ENCODE data around the gene CA10. TPM values are rescaled to one million over a fixed set of nuclear protein-coding genes. Genes with fewer than 3 reads are reported as not detected.

Gene CA10
- total RNA-seq, 2 experiments from 2014 or later = not detected

- DNase-seq (no peak), ATAC-seq (no peak)
- CTCF ChIA-PET = no interaction called here
- no peak overlapping the region for H3K27ac Mint-ChIP-seq
- POLR2A ChIA-PET = no interaction called here
- H3K4me1 Mint-ChIP-seq (ENCODE audit: low read depth) = no peaks in the 10 kb centered on the region
- no peaks in the 10 kb centered on the region for H3K9me3 Mint-ChIP-seq (ENCODE audit: insufficient read depth)
- H3K27me3 Mint-ChIP-seq (ENCODE audit: low read depth) = peaks cover 2% of the 10 kb centered on the region
- H3K36me3 Mint-ChIP-seq (ENCODE audit: low read depth) = no peaks in the 10 kb centered on the region
- H3K4me3 Mint-ChIP-seq = no peak overlapping the region
Observed at GRCh38 chr17:51613255-51613654, 545.3 kb downstream of the CA10 start.

GRCh38 chr17:51612692-51613091 is 545.8 kb downstream of the CA10 start:
- H3K27me3 Mint-ChIP-seq (ENCODE audit: low read depth) = no peaks in the 10 kb centered on the region
- DNase-seq (no peak), ATAC-seq (no peak)
- H3K27ac Mint-ChIP-seq = no peak overlapping the region
- no peak overlapping the region for H3K4me3 Mint-ChIP-seq
- H3K4me1 Mint-ChIP-seq (ENCODE audit: low read depth) = no peaks in the 10 kb centered on the region
- no peaks in the 10 kb centered on the region for H3K36me3 Mint-ChIP-seq (ENCODE audit: low read depth)
- POLR2A ChIA-PET = no interaction called here
- H3K9me3 Mint-ChIP-seq (ENCODE audit: insufficient read depth) = no peaks in the 10 kb centered on the region
- CTCF ChIA-PET = no interaction called here

- no peaks in the 10 kb centered on the region for H3K4me1 Mint-ChIP-seq (ENCODE audit: low read depth)
- ATAC-seq (no peak), DNase-seq (no peak)
Observed at GRCh38 chr17:51611585-51611984, 546.9 kb downstream of the CA10 start.

GRCh38 chr17:51610834-51611233 is 547.7 kb downstream of the CA10 start:
- Mint-ChIP-seq H3K4me1 (ENCODE audit: low read depth) (no peaks in the 10 kb centered on the region), H3K4me3 (no peak overlapping the region), H3K27ac (no peak overlapping the region), H3K9me3 (ENCODE audit: insufficient read depth) (no peaks in the 10 kb centered on the region), H3K27me3 (ENCODE audit: low read depth) (peaks cover 2% of the 10 kb centered on the region), H3K36me3 (ENCODE audit: low read depth) (no peaks in the 10 kb centered on the region)
- POLR2A ChIA-PET = no interaction called here
- DNase-seq (no peak), ATAC-seq (no peak)
- CTCF ChIA-PET = no interaction called here

More at GRCh38 chr17:51611585-51611984, 546.9 kb downstream of the CA10 start:
- Mint-ChIP-seq H3K9me3 (ENCODE audit: insufficient read depth) (no peaks in the 10 kb centered on the region), H3K27ac (no peak overlapping the region), H3K36me3 (ENCODE audit: low read depth) (no peaks in the 10 kb centered on the region), H3K27me3 (ENCODE audit: low read depth) (peaks cover 2% of the 10 kb centered on the region), H3K4me3 (no peak overlapping the region)
- CTCF ChIA-PET = no interaction called here
- POLR2A ChIA-PET = no interaction called here

- Mint-ChIP-seq H3K4me1 (ENCODE audit: low read depth) (no peaks in the 10 kb centered on the region), H3K27me3 (ENCODE audit: low read depth) (peaks cover 2% of the 10 kb centered on the region), H3K9me3 (ENCODE audit: insufficient read depth) (no peaks in the 10 kb centered on the region), H3K36me3 (ENCODE audit: low read depth) (no peaks in the 10 kb centered on the region), H3K4me3 (no peak overlapping the region), H3K27ac (no peak overlapping the region)
- no peak for ATAC-seq
- ChIA-PET CTCF (no interaction called here), POLR2A (no interaction called here)
- no peak for DNase-seq
Observed at GRCh38 chr17:51610155-51610554, 548.4 kb downstream of the CA10 start.

GRCh38 chr17:51608251-51608933 is 550.1 kb downstream of the CA10 start:
- H3K9me3 Mint-ChIP-seq (ENCODE audit: insufficient read depth) = no peaks in the 10 kb centered on the region
- ATAC-seq (no peak), DNase-seq (no peak)
- no peaks in the 10 kb centered on the region for H3K36me3 Mint-ChIP-seq (ENCODE audit: low read depth)
- no peak overlapping the region for H3K27ac Mint-ChIP-seq
- ChIA-PET CTCF (no interaction called here), POLR2A (no interaction called here)
- no peak overlapping the region for H3K4me3 Mint-ChIP-seq
- peaks cover 2% of the 10 kb centered on the region for H3K27me3 Mint-ChIP-seq (ENCODE audit: low read depth)
- no peaks in the 10 kb centered on the region for H3K4me1 Mint-ChIP-seq (ENCODE audit: low read depth)

GRCh38 chr17:51607512-51607911 is 551.0 kb downstream of the CA10 start:
- peaks cover 2% of the 10 kb centered on the region for H3K27me3 Mint-ChIP-seq (ENCODE audit: low read depth)
- ChIA-PET POLR2A (no interaction called here), CTCF (no interaction called here)
- H3K4me3 Mint-ChIP-seq = no peak overlapping the region
- DNase-seq = no peak
- no peak for ATAC-seq
- H3K36me3 Mint-ChIP-seq (ENCODE audit: low read depth) = no peaks in the 10 kb centered on the region
- no peaks in the 10 kb centered on the region for H3K4me1 Mint-ChIP-seq (ENCODE audit: low read depth)
- no peaks in the 10 kb centered on the region for H3K9me3 Mint-ChIP-seq (ENCODE audit: insufficient read depth)
- H3K27ac Mint-ChIP-seq = no peak overlapping the region

GRCh38 chr17:51604299-51605020 is 554.1 kb downstream of the CA10 start:
- Mint-ChIP-seq H3K36me3 (ENCODE audit: low read depth) (no peaks in the 10 kb centered on the region), H3K27me3 (ENCODE audit: low read depth) (peaks cover 2% of the 10 kb centered on the region), H3K4me1 (ENCODE audit: low read depth) (no peaks in the 10 kb centered on the region), H3K9me3 (ENCODE audit: insufficient read depth) (no peaks in the 10 kb centered on the region), H3K27ac (no peak overlapping the region), H3K4me3 (no peak overlapping the region)
- ChIA-PET CTCF (no interaction called here), POLR2A (no interaction called here)
- ATAC-seq (no peak), DNase-seq (no peak)

- H3K27ac Mint-ChIP-seq = no peak overlapping the region
- DNase-seq (no peak), ATAC-seq (no peak)
- H3K4me3 Mint-ChIP-seq = no peak overlapping the region
- ChIA-PET POLR2A (no interaction called here), CTCF (no interaction called here)
- no peaks in the 10 kb centered on the region for H3K36me3 Mint-ChIP-seq (ENCODE audit: low read depth)
- peaks cover 3% of the 10 kb centered on the region for H3K27me3 Mint-ChIP-seq (ENCODE audit: low read depth)
- H3K9me3 Mint-ChIP-seq (ENCODE audit: insufficient read depth) = no peaks in the 10 kb centered on the region
- H3K4me1 Mint-ChIP-seq (ENCODE audit: low read depth) = no peaks in the 10 kb centered on the region
Observed at GRCh38 chr17:51601622-51602261, 556.8 kb downstream of the CA10 start.

- Mint-ChIP-seq H3K9me3 (ENCODE audit: insufficient read depth) (no peaks in the 10 kb centered on the region), H3K36me3 (ENCODE audit: low read depth) (no peaks in the 10 kb centered on the region), H3K4me3 (no peak overlapping the region), H3K27ac (no peak overlapping the region), H3K4me1 (ENCODE audit: low read depth) (no peaks in the 10 kb centered on the region), H3K27me3 (ENCODE audit: low read depth) (peaks cover 3% of the 10 kb centered on the region)
- ChIA-PET POLR2A (no interaction called here), CTCF (no interaction called here)
- DNase-seq (no peak), ATAC-seq (no peak)
Observed at GRCh38 chr17:51598824-51599223, 559.7 kb downstream of the CA10 start.

GRCh38 chr17:51597345-51597744 is 561.2 kb downstream of the CA10 start:
- peaks cover 3% of the 10 kb centered on the region for H3K27me3 Mint-ChIP-seq (ENCODE audit: low read depth)
- POLR2A ChIA-PET = no interaction called here
- no peaks in the 10 kb centered on the region for H3K4me1 Mint-ChIP-seq (ENCODE audit: low read depth)
- no peaks in the 10 kb centered on the region for H3K9me3 Mint-ChIP-seq (ENCODE audit: insufficient read depth)
- no peaks in the 10 kb centered on the region for H3K36me3 Mint-ChIP-seq (ENCODE audit: low read depth)
- CTCF ChIA-PET = no interaction called here
- ATAC-seq (no peak), DNase-seq (no peak)
- H3K4me3 Mint-ChIP-seq = no peak overlapping the region
- no peak overlapping the region for H3K27ac Mint-ChIP-seq

- Mint-ChIP-seq H3K9me3 (ENCODE audit: insufficient read depth) (no peaks in the 10 kb centered on the region), H3K27me3 (ENCODE audit: low read depth) (peaks cover 3% of the 10 kb centered on the region), H3K36me3 (ENCODE audit: low read depth) (no peaks in the 10 kb centered on the region), H3K4me3 (no peak overlapping the region), H3K4me1 (ENCODE audit: low read depth) (no peaks in the 10 kb centered on the region), H3K27ac (no peak overlapping the region)
- no peak for ATAC-seq
- ChIA-PET CTCF (no interaction called here), POLR2A (no interaction called here)
- no peak for DNase-seq
Observed at GRCh38 chr17:51595826-51596398, 562.6 kb downstream of the CA10 start.
